ENCODE data around the gene PGC.

PGC gene

GRCh38 chr6:41758641-41759035 lies 11.4 kb upstream of the PGC start:
- CTCF ChIA-PET: no interaction called here
- no peak for DNase-seq (ENCODE audit: extremely low spot score)
- no peak for TF ChIP-seq CTBP1 (IDR thresholded peaks at IDR 0.05; ENCODE audit: borderline replicate concordance)
- TF ChIP-seq SUZ12 (IDR thresholded peaks at IDR 0.05): no peak
- no peak for TF ChIP-seq ZNF384 (IDR thresholded peaks at IDR 0.05)
- no peak for TF ChIP-seq FOXK2 (IDR thresholded peaks at IDR 0.05)
- TF ChIP-seq SP1 (IDR thresholded peaks at IDR 0.05): no peak
- no peak for TF ChIP-seq ELF4 (IDR thresholded peaks at IDR 0.05)
- no peak for TF ChIP-seq ARNT (IDR thresholded peaks at IDR 0.05)
- TF ChIP-seq NFRKB (IDR thresholded peaks at IDR 0.05): no peak
- no peak for TF ChIP-seq TARDBP (IDR thresholded peaks at IDR 0.05)
- TF ChIP-seq HDGF (IDR thresholded peaks at IDR 0.05; ENCODE audit: borderline replicate concordance): no peak
- TF ChIP-seq BHLHE40 (IDR thresholded peaks at IDR 0.05; ENCODE audit: borderline replicate concordance): no peak
- no peak for TF ChIP-seq FOXA1 (IDR thresholded peaks at IDR 0.05)
- no peak for TF ChIP-seq L3MBTL2 (conservative IDR thresholded peaks at IDR 0.05)
- TF ChIP-seq PKNOX1 (IDR thresholded peaks at IDR 0.05): no peak
- POLR2A ChIA-PET: no interaction called here

- no peak for DNase-seq (ENCODE audit: extremely low spot score)
- ChIA-PET POLR2A (no interaction called here), CTCF (no interaction called here)
- TF ChIP-seq SUZ12 (IDR thresholded peaks at IDR 0.05): no peak
- TF ChIP-seq CTBP1 (IDR thresholded peaks at IDR 0.05; ENCODE audit: borderline replicate concordance): no peak
- TF ChIP-seq FOXA1 (IDR thresholded peaks at IDR 0.05): no peak
- no peak for TF ChIP-seq FOXM1 (IDR thresholded peaks at IDR 0.05; ENCODE audit: borderline replicate concordance)
- TF ChIP-seq ZNF384 (IDR thresholded peaks at IDR 0.05): no peak
- TF ChIP-seq LEF1 (IDR thresholded peaks at IDR 0.05; ENCODE audit: borderline replicate concordance): no peak
- no peak for TF ChIP-seq BHLHE40 (IDR thresholded peaks at IDR 0.05; ENCODE audit: borderline replicate concordance)
- TF ChIP-seq PKNOX1 (IDR thresholded peaks at IDR 0.05): no peak
- TF ChIP-seq NFRKB (IDR thresholded peaks at IDR 0.05): no peak
- TF ChIP-seq ARNT (IDR thresholded peaks at IDR 0.05): no peak
- TF ChIP-seq TARDBP (IDR thresholded peaks at IDR 0.05): no peak
- no peak for TF ChIP-seq L3MBTL2 (conservative IDR thresholded peaks at IDR 0.05)
- TF ChIP-seq FOXK2 (IDR thresholded peaks at IDR 0.05): no peak
- no peak for TF ChIP-seq ELF4 (IDR thresholded peaks at IDR 0.05)
- no peak for TF ChIP-seq HDGF (IDR thresholded peaks at IDR 0.05; ENCODE audit: borderline replicate concordance)
- no peak for TF ChIP-seq SP1 (IDR thresholded peaks at IDR 0.05)
Observed at GRCh38 chr6:41757931-41758640, 10.9 kb upstream of the PGC start.

GRCh38 chr6:41757271-41757670 lies 10.1 kb upstream of the PGC start:
- TF ChIP-seq FOXA1 (IDR thresholded peaks at IDR 0.05): no peak
- no peak for TF ChIP-seq TARDBP (IDR thresholded peaks at IDR 0.05)
- TF ChIP-seq ZNF384 (IDR thresholded peaks at IDR 0.05): no peak
- TF ChIP-seq ELF4 (IDR thresholded peaks at IDR 0.05): no peak
- no peak for TF ChIP-seq CTBP1 (IDR thresholded peaks at IDR 0.05; ENCODE audit: borderline replicate concordance)
- ChIA-PET CTCF (no interaction called here), POLR2A (no interaction called here)
- DNase-seq (ENCODE audit: extremely low spot score): no peak

DNA sequence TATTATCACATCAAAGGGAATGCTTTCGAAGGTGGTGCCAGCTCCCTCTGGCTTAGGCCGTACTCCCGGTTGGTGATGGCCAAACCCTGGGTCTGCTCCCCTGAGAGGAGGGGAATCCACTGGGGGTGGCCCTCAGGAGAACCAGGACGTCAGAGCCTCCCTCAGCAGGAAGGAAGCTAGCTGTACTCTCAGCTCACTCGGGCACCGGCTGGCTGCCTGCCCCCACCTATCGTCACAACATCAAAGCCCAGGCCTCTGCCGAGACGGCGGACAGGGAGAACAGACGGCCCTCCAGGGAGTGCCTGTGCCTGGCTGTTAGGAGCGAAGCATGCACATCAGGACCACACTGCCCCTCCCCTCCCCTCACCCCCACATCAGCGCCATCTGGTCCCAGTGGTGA lies 9.2 kb upstream of the PGC start:
- POLR2A ChIA-PET: no interaction called here
- TF ChIP-seq CTBP1 (IDR thresholded peaks at IDR 0.05; ENCODE audit: borderline replicate concordance) (no peak), SP1 (IDR thresholded peaks at IDR 0.05) (no peak), PKNOX1 (IDR thresholded peaks at IDR 0.05) (no peak), ARNT (IDR thresholded peaks at IDR 0.05) (no peak), NFRKB (IDR thresholded peaks at IDR 0.05) (no peak), FOXM1 (IDR thresholded peaks at IDR 0.05; ENCODE audit: borderline replicate concordance) (no peak), ZNF384 (IDR thresholded peaks at IDR 0.05) (no peak), SUZ12 (IDR thresholded peaks at IDR 0.05) (no peak), HDGF (IDR thresholded peaks at IDR 0.05; ENCODE audit: borderline replicate concordance) (no peak), FOXA1 (IDR thresholded peaks at IDR 0.05) (no peak), FOXK2 (IDR thresholded peaks at IDR 0.05) (no peak), LEF1 (IDR thresholded peaks at IDR 0.05; ENCODE audit: borderline replicate concordance) (no peak), ELF4 (IDR thresholded peaks at IDR 0.05) (no peak), L3MBTL2 (conservative IDR thresholded peaks at IDR 0.05) (no peak)
- CTCF ChIA-PET: no interaction called here

GRCh38 chr6:41755895-41756294 lies 8.7 kb upstream of the PGC start:
- POLR2A ChIA-PET: no interaction called here
- no peak for TF ChIP-seq ZNF384 (IDR thresholded peaks at IDR 0.05)
- TF ChIP-seq PKNOX1 (IDR thresholded peaks at IDR 0.05): no peak
- TF ChIP-seq FOXA1 (IDR thresholded peaks at IDR 0.05): no peak
- no peak for TF ChIP-seq ELF4 (IDR thresholded peaks at IDR 0.05)
- no peak for TF ChIP-seq FOXK2 (IDR thresholded peaks at IDR 0.05)
- TF ChIP-seq HDGF (IDR thresholded peaks at IDR 0.05; ENCODE audit: borderline replicate concordance): no peak
- TF ChIP-seq BHLHE40 (IDR thresholded peaks at IDR 0.05; ENCODE audit: borderline replicate concordance): no peak
- no peak for TF ChIP-seq ARNT (IDR thresholded peaks at IDR 0.05)
- no peak for TF ChIP-seq CTBP1 (IDR thresholded peaks at IDR 0.05; ENCODE audit: borderline replicate concordance)
- no peak for TF ChIP-seq TARDBP (IDR thresholded peaks at IDR 0.05)
- no peak for TF ChIP-seq LEF1 (IDR thresholded peaks at IDR 0.05; ENCODE audit: borderline replicate concordance)
- no peak for TF ChIP-seq SUZ12 (IDR thresholded peaks at IDR 0.05)
- TF ChIP-seq NFRKB (IDR thresholded peaks at IDR 0.05): no peak
- TF ChIP-seq SP1 (IDR thresholded peaks at IDR 0.05): no peak
- TF ChIP-seq L3MBTL2 (conservative IDR thresholded peaks at IDR 0.05): no peak
- CTCF ChIA-PET: no interaction called here
- no peak for DNase-seq (ENCODE audit: extremely low spot score)

More for the DNA sequence above, 9.2 kb upstream of the PGC start:
- no peak for DNase-seq (ENCODE audit: extremely low spot score)
